ENCODE measurements around the gene PRM3.

Gene PRM3

DNA sequence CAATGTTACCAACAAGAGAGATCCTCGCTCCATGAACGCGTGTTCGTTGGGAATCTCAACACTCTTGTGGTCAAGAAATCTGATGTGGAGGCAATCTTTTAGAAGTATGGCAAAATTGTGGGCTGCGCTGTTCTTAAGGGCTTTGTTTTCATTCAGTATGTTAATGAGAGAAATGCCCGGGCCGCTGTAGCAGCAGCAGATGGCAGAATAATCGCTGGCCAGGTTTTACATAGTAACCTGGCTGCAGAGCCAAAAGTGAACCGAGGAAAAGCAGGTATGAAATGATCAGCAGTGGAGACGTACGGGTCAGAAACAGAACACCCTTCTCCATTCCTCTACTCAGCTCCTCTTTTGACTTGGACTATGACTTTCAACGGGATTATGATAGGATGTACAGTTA is 30.8 kb downstream of the PRM3 start:
- DNase-seq: no peak

DNA sequence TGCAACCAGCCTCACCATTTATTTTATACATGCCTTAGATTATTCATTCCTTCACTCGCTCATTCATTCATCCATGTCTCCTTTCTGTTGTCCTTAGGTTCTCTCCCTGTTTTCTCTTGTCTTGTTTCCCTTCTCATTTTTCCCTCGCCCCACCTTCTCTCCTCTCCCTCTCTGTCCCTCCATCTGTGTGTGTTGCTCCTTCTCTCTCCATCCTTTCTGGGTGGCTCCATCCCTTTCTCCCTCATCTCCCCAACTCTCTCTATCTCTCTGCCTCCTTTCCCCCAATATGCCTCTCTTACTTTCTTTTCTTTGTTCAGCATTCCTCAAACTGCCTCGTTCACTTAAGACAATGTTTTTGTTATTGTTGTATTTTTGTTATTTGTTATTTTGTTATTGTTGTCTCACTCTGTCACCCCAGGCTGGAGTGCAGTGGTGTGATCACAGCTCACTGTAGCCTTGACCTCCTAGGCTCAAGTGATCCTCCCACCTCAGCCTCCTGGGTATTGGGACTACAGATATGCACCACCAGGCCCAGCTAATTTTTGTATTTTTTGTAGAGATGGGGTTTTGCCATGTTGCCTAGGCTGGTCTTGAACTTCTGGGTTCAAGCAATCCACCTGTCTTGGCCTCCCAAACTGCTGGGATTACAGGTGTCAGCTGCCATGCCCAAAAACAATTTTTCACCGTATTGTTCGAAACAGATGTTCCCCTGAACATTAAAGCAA is 31.8 kb downstream of the PRM3 start:
- no peak for DNase-seq

DNA sequence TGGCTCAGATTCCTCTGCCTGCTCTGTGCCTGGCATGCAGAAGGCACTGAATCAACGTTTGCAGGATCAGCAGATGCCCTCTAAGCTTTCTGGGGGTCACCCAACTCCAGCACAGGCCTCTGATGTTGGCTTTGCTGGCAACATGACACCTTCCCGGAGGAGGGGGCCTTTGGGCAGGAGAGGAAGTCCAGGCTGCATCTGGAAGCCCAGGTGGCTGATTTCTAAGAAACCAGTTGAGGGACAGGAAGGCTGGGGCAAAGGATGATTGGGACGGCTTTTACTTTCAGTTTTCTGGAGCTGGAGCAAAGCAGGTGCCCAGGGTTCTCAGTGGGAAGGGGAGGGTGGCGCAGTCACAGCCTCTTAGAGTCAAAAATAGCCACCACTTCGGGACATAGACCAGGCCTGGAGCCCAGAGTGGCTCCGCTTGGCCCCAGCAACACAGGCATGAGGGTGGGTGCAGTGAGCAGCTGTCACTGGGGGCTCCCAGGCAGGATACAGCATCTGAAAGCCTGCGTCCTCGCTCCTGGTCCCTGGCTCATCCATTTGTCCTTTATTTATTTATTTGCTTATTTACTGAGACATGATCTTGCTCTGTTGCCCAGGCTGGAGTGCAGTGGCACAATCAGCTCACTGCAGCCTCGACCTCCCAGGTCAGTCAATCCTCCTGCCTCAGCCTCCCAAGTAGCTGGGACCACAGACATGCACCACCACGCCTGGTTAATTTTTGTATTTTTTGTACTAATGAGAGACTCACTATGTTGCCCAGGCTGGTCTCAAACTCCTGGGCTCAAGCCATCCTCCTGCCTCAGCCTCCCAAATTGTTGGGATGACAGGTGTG is 32.6 kb downstream of the PRM3 start:
- DNase-seq: no peak

DNA sequence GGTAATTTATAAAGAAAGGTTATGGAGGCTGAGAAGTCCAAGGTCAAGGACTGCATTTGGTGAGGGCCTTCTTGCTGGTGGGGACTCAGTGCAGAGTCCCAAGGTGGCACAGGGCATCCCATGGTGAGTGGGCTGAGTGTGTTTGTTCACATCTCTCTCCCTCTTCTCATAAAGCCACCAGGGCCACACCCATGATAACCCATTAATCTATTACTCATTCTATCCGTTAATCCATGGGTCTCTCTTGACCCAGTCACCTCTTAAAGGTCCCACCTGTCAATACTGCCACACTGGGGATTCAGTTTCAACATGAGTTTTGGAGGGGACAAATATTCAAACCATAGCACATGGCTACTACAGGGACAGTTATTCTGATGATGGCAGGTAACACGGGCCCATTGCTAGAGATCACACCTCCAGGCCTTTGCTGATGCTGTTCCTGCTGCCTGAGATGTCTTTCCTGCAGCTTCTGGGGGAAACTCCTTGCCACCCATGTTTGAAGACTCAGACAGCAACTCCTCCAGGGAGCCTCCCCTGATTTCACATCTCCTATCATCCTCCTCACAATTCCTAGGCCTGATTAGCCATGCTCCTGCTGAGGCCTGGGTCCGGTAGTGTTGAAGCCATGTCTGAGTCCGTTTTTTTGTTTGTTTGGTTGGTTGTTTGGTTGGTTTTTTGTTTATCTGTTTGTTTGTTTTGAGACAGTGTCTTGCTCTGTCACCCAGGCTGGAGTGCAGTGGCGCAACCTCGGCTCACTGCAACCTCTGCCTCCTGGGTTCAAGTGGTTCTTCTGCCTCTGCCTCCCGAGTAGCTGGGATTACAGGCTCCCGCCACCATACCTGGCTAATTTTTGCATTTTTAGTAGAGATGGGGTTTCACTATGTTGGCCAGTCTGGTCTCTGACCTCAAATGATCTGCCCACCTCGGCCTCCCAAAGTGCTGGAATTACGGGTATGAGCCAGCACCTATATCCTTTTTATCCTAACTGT is 33.5 kb downstream of the PRM3 start:
- DNase-seq: no peak

DNA sequence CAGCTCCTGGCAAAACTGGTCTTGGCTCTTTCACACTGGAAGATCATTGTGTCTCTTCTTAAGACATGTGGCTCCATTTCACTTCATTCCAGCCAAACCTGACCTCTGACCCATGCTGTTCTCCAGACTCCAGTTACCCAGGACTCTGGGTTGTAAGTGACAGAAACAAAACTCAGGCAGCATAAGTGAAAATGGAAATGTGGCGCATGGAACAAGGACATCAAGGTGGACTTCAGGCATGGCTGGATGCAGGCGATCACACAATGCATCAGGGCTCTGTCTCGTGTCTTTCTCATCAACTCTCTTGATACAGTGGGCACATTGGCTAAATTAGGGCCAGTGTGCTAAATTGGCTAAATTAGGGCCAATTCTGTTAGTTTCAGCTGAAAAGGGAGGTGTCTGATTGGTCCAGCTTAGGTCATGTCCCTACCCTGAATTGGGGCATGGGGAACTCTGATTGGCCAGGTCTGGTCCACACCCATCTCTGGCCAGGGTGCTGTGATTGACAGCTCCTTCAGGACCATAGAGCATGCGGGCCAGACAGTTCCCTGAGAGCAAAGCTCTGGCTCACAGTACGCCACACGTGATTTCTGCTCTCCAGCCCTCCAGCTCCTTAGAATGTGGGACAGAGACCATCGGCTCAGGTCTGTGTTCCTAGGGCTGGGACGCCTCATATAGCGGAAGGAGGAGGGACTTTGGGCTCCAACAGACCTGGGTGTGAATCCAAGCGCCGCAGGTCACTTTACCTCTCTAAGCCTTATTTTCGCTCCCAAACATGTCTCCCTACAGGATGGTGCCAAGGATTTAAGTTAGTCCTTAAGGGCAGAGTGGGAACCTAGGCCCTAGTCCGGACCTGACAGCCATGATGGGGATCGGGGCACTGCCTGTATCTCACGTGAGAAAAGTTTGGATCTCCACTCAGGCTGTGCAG is 34.9 kb downstream of the PRM3 start:
- no peak for DNase-seq

DNA sequence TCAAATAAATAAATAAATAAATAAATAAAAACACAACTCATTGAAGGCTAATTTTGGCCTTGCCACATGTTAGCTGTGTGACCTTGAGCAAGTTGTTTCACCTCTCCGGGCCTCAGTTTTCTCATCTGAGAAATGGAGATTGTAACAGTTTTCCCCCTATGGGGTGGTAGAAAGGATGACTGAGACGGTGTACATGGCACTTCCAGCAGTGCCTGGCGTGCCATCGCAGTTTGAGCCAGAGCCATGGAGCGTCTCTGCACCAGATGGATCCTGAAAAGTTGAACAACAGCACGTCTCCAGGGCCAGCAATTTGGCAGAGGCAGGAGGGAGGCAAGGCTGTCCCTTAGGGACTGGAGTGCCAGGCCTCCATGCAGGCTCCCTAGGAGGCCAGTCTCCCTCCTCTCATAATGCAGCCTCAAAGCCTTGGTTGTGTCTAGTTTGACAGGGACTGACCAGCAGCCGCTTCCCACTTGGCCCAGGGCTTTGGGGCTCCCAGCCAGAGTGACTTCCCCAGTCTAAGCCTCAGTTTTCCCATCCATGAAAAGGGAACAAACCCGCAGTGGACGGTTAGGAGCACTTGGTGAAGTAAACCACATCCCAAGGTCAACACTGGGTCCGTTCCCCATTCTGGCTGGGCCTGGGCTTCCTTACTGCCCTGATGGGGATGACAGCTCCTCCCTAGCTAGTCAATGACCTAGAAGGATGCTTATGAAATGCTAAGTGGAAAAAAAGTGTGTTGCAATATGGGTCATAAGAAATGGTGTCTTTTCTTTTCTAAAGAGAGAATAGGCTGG is 36.8 kb downstream of the PRM3 start:
- DNase-seq: peak; percentile 97 to 98

DNA sequence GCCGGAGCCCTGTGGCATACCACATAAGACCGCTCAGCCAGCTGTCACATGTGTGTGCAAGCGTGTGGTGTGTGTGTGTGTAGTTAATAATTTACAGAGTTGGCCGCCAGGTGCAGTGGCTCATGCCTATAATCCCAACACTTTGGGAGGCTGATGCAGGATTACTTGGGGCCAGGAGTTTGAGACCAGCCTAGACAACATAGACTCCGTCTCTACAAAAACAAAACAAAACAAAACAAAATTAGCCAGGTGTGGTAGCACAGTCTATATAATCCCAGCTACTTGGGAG is 37.8 kb downstream of the PRM3 start:
- peak in 1 of 2 donors; percentile 12 for DNase-seq

DNA sequence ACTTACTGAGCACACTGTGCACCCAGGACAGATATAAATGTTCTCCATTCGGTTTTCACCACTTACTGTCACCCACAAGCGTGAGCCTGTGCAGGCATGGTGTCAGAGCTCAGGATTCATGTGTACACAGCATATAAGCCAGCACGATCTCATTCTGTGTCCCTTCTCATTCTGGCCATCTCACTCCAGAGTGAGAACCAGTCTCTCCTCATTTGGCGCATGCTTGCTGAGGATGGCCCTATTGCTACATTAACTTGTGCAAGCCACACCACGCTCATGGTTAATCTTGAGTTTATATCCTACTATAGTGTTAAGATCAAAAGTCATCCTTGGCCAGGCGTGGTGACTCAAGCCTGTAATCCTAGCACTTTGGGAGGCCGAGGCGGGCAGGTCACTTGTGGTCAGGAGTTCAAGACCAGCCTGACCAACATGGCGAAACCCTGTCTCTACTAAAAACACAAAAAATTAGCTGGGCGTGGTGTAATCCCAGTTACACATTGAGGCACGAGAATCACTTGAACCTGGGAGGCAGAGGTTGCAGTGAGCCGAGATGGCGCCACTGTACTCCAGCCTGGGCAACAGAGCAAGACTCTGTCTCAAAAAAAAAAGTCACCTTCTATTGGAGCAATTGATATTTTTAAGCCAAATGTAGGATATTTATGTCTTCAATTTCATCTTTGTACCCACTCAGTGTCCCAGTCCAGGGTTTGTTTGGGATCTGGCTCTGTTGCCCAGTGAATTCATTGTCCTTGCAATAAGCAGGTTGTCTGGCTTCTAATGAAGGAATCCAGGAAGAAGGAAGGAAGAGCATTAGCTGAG is 38.3 kb downstream of the PRM3 start:
- peak; percentile 81 to 92 for DNase-seq

DNA sequence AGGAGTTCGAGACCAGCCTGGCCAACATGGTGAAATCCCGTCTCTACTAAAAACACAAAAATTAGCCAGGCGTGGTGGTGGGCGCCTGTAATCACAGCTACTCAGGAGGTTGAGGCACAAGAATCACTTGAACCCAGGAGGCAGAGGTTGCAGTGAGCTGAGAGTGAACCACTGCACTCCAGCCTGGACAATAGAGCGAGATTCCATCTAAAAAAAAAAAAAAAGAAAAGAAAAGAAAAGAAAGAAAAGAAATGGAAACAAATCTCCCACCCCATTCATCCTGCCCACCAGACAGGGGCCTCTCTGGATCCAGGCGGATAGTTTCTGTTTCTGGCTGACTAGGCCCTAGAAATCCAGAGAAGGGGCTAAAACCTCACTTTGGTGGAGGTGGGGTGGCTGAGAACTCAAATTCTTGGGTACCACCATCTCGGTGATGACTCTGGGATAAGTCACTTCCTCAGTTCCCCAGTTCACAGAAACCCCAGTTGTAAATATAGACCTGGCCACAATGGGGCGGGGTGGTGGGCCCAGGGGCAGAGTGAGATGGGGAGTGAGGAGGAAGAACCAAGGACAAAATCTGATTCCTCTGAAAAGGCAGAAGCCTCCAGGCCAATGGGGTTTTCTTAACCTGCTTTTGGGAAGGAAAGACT is 39.6 kb downstream of the PRM3 start:
- DNase-seq: no peak

DNA sequence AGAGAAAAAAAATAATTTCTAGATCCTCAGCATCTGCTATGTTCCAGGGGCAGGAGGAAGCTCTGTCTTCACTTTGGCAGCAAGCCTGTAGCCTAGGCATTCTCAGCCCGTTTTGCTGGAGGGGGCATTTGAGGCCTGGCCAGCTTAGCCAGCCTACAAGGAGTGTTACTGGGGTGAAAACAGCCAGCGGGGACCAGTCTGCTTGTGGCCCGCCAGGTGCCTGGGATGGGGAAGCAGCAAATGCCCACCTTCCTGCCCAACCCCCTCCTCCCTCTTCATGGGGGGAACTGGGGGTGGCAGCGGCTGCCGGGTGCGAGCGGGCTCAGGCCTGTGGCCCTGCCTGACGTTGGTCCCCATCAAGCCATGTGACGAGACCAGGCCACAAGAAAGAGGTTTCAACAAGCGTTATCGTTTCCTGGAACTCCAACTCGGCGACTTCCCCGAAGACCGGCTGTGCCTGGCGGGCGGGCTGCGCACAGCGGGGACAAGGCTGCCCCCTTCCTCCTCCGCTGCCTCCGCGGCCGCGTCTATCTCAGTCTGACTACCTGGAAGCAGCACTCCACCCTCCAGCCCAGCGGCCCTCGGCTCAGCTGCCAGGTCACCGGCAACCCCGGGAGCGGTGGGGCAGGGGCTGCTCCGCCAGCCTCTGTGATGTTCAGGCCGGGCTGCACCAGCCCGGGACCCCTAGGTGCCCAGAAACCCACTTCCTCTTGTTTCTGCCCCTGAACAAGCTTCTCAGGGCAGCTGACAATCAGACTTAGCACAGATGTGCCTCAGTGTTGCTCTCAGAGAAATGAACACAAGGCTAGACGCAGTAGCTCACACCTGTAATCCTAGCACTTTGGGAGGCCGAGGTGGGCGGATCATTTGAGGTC is 40.3 kb downstream of the PRM3 start:
- peak; percentile 66 to 68 for DNase-seq

DNA sequence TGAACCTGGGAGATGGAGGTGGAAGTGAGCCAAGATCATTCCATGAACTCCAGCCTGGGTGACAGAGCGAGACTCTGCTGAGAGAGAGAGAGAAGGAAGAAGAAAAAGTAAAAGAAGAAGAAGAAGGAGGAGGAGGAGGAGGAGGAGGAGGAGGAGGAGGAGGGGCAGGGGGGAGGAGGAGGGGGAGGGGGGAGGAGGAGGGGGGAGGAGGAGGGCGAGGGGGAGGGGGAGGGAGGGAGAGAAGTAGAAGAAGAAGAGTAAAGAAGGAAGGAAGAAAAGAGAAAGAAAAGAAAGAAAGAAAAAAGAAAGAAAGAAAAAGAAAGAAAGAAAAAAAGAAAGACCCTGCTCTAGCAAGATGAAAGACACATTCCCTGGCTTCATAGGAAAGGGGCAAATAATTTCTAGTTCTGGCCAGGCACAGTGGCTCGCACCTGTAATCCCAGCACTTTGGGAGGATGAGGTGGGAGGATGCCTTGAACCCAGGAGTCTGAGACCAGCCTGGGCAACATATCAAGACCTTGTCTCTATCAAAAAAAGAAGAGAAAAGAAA is 41.1 kb downstream of the PRM3 start:
- DNase-seq: no peak

DNA sequence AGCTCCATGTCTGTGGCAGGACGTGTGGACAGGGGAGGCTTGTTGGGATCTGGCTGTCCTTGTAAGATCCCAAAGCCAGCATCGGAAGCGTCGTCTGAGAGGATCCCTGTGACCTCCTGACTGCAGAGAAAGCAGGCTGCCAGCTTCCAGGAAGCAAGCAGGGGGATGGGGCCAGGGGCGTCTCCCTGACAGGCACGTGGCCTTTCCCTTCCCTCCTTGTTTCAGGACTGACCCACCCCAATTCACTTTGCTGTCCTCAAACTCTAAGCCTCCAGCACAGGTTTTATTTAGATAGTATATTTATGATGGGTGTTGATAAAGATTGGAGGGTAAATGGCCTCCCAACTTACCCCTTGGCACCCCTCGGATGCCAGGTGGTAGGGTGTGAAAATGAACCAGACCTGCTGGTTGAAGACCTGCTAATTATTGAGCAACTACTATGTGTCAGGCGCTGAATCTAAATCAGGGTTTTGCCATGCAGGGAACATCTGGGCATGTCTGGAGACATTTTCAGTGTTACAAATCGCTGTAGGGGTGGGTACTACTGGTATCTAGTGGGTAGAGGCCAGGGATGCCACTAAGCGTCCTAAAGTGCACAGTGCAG is 42.0 kb downstream of the PRM3 start:
- no peak for DNase-seq

DNA sequence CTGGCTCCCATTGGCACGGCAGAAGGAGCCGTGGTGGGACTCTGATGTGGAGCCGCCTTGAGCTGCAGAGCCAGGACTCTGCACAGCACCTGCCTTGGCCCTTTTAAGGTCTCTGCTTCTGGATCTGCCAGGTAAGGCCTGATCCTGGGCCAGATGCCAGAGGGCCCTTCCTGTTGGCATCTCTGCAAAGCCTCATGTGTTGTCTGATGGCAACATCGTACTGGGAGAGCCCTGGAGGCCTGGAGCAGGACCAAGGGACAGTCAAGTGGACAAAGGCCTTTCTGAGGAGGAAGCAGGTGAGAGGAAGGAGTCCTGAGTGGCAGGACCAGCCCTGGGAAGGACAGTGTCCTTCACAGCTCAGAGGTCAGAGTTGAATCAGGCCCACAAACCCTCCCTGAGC is 43.5 kb downstream of the PRM3 start:
- no peak for DNase-seq

DNA sequence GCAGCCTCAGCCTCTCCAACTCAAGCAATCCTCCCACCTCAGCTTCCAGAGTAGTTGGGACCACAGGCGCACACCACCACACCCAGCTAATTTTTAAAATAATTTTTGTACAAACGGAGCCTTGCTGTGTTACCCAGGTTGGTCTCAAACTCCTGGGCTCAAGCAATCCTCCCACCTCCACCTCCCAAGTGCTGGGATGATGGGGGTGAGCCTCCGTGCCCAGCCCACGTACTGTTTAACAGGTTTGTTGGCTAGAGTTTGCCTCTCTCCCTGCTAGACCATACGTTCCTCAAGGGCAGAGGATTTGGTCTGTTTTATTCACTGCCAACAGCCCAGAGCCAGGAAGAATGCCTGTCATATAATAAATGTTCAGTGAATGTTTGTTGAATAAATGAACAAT is 44.0 kb downstream of the PRM3 start:
- no peak for DNase-seq

DNA sequence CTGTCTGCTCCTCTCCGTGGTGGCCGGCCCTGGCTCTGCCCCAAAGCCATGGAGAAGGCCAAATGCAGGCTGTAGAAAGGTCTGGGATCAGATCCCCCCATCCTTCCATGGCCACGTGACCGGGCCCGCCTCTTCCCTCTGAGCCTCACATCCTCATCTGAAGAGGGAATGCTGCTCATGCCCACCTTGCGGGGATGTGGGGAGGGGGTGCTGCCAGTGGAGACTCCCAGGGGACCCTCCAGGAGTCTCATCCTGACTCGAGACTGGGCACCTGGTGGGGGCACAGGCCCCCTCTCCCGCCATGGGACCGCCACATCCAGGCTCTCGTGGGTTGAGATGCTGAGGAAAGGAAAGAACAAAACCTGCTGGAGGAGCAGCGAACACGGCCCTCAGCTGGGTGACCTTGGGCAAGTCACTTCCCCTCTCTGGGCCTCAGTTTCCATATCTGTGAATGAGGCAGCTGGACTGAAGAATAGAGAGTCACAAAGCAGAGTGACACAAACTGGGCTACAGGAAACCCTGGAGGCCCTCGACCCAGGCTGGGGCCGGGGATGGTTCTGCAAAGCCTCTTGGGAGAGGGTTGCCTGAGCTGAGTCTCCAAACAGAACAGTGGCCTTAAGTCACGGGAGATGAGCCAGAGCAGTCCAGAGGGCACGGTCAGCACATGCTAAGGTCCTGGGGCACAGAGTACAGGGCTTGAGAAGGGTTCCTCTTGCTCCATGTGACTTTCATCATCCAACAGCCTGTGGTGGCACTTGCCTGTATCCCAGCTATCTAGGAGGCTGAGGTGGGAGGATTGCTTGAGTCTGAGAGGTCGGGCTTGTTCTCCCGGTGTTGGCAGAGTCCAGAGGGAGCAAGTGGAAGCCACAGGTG is 47.5 kb downstream of the PRM3 start:
- no peak for DNase-seq

DNA sequence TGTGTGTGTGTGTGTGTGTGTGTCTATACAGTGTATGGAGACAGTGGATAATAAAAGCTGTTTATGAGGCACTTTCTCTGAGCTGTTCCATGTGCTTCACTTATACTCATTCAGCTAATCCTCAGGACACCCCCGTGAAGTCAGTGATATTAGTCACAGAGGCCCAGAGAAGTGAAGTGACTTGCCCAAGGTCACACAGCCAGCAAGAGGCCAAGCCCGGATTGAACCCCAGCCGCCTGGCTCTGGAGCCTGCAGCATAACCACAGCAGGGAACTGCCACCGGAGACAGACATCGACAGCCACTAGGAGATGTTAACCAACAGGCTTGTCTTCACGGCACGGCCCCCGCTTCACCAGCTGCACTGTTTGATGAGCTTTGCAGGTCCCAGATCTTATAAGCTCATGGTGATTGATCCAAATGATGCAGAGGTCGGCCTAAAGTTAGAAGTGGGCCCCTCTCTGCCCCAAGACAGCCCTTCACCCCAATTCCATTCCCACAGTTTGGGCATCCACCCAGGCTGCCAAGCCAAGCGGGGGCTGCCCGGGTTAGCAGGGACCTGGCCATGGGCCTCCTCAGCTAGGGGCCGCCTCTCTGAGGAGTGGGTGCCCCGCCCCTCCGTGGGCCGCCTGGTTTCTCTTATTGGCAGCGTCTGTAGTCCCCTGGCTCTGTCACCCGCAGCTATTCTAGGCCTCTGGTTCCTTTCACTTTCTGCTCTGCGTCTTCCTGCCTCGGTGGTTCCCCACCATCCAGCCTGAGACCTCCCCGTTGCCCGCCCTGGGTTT is 48.3 kb downstream of the PRM3 start:
- DNase-seq: peak in 1 of 2 donors; percentile 34

All from inflammatory macrophage (primary cell).